ENCODE measurements around the gene CCNK.

CCNK gene

GRCh38 chr14:99481745-99482099 lies 513 bp downstream of the CCNK start:
- Histone ChIP-seq H3K27me3 (ENCODE audit: control insufficient read depth, insufficient read depth, low read length) (no peaks in the 10 kb centered on the region), H3K4me1 (ENCODE audit: control insufficient read depth, insufficient read depth, low read length) (peaks cover 3% of the 10 kb centered on the region), H3K9me3 (ENCODE audit: control insufficient read depth, insufficient read depth, low read length) (no peaks in the 10 kb centered on the region), H3K36me3 (ENCODE audit: control insufficient read depth, insufficient read depth, low read length) (no peaks in the 10 kb centered on the region), H3K4me3 (ENCODE audit: low read depth, low read length) (peak overlapping the region; percentile 99), H3K9ac (ENCODE audit: low read depth, low read length) (peak overlapping the region; percentile 87)

- no peaks in the 10 kb centered on the region for H3K36me3 ChIP-seq (ENCODE audit: control insufficient read depth, insufficient read depth, low read length)
- H3K9ac ChIP-seq (ENCODE audit: low read depth, low read length) = no peak overlapping the region
- no peaks in the 10 kb centered on the region for H3K27me3 ChIP-seq (ENCODE audit: control insufficient read depth, insufficient read depth, low read length)
- H3K4me1 ChIP-seq (ENCODE audit: control insufficient read depth, insufficient read depth, low read length) = peaks cover 2% of the 10 kb centered on the region
- H3K9me3 ChIP-seq (ENCODE audit: control insufficient read depth, insufficient read depth, low read length) = no peaks in the 10 kb centered on the region
- H3K4me3 ChIP-seq (ENCODE audit: low read depth, low read length) = no peak overlapping the region
Measured at GRCh38 chr14:99484106-99484505, 2.9 kb downstream of the CCNK start.

DNA sequence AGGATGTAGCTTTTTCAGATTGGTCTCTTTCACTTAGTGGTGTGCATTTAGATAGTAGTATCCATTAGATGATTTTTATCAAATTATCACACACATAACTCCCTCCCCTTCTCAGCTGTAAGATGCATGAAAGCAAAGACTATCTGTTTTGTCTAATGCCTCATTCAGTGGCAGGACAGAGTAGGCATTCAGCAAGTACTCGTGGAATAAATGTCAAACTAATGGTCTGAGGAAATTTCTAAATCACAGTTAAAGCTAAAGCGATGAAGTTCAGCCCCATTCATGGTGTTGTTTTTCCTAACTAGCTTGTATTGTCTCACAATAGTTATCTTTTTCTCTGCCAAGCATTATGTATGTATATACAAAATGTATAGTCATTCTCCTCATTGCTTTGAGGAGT lies 16.1 kb downstream of the CCNK start:
- H3K4me3 ChIP-seq (ENCODE audit: low read depth, low read length) = no peak overlapping the region
- peaks cover 2% of the 10 kb centered on the region for H3K4me1 ChIP-seq (ENCODE audit: control insufficient read depth, insufficient read depth, low read length)
- H3K27me3 ChIP-seq (ENCODE audit: control insufficient read depth, insufficient read depth, low read length) = no peaks in the 10 kb centered on the region
- H3K36me3 ChIP-seq (ENCODE audit: control insufficient read depth, insufficient read depth, low read length) = peaks cover 34% of the 10 kb centered on the region
- no peak overlapping the region for H3K9ac ChIP-seq (ENCODE audit: low read depth, low read length)
- no peaks in the 10 kb centered on the region for H3K9me3 ChIP-seq (ENCODE audit: control insufficient read depth, insufficient read depth, low read length)

DNA sequence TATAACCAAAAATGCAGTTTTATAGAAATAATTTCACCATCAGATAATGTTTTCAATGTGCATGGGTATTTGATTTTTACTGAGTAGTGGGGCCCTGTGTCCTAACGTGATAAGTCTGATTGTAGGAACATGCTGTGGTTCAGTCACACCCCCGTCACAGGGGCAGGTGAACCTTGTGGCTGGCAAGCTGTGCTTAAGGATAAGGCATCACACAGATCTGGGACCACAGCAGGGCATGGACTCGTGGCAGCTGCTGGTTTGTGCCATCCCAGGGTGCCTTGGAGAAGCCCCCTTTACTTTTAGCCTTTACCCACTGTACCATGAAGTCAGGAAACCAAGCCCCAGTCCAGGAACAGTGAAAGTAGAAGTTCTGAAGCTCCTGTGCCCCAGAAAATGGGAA lies 16.7 kb downstream of the CCNK start:
- H3K9ac ChIP-seq (ENCODE audit: low read depth, low read length) = no peak overlapping the region
- H3K4me3 ChIP-seq (ENCODE audit: low read depth, low read length) = no peak overlapping the region

DNA sequence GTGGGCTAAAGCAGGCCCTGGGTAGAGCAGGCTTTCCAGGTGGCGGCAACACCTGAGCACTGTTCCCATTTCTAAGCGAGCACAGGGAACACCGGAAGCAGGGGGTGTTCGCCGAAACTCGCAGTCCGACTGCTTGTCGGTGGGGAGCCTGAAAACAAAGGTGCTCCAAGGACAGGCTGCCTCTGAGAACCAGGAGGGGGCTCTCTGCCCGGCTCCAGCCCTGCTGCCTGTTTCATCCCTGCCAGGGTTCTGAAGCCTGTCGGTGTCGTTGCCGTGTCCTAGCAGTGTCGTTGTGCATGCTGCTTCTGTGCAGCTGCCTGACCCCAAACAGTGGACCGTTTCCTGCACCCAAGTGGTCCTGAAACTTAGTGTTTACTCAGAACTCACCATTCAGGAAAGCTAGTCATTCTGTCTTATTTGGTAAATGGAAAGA lies 21.8 kb downstream of the CCNK start:
- Histone ChIP-seq H3K4me1 (ENCODE audit: control insufficient read depth, insufficient read depth, low read length) (peaks cover 11% of the 10 kb centered on the region), H3K9ac (ENCODE audit: low read depth, low read length) (peak overlapping the region; percentile 70), H3K4me3 (ENCODE audit: low read depth, low read length) (peak overlapping the region; percentile 12), H3K36me3 (ENCODE audit: control insufficient read depth, insufficient read depth, low read length) (peaks cover 47% of the 10 kb centered on the region), H3K27me3 (ENCODE audit: control insufficient read depth, insufficient read depth, low read length) (no peaks in the 10 kb centered on the region), H3K9me3 (ENCODE audit: control insufficient read depth, insufficient read depth, low read length) (no peaks in the 10 kb centered on the region)

More for the DNA sequence above, 16.7 kb downstream of the CCNK start:
- Histone ChIP-seq H3K27me3 (ENCODE audit: control insufficient read depth, insufficient read depth, low read length) (no peaks in the 10 kb centered on the region), H3K4me1 (ENCODE audit: control insufficient read depth, insufficient read depth, low read length) (peaks cover 5% of the 10 kb centered on the region), H3K9me3 (ENCODE audit: control insufficient read depth, insufficient read depth, low read length) (no peaks in the 10 kb centered on the region), H3K36me3 (ENCODE audit: control insufficient read depth, insufficient read depth, low read length) (peaks cover 31% of the 10 kb centered on the region)

DNA sequence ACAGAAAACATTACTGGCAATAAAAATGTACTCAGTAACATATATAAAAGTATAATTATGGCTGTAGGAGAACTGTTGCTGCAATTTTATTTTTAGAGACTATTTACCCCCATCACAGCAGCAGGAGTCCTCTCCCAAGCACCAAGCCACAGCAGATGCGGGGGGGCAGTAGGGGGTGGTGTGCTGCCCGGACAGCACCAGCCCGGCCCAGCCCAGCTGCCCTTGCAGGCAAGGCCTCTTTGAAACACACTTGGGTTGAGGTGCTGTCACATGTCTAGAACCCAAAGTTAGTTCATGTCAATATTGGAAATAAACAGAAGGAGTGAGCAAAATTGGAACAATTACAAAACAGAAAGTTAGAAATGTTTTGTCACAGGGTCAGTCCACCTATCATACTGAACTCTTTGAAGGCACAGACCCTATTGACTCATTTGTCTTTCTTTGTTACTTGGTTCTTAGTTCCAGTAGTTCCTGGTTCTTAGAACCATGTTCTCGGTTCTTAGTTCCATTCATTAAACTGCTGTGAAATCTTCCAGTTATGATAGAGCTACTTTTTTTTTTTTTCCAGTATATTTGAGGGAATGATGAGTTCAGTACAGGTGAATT lies 22.7 kb downstream of the CCNK start:
- Histone ChIP-seq H3K9me3 (ENCODE audit: control insufficient read depth, insufficient read depth, low read length) (no peaks in the 10 kb centered on the region), H3K4me3 (ENCODE audit: low read depth, low read length) (no peak overlapping the region), H3K27me3 (ENCODE audit: control insufficient read depth, insufficient read depth, low read length) (no peaks in the 10 kb centered on the region), H3K4me1 (ENCODE audit: control insufficient read depth, insufficient read depth, low read length) (peaks cover 12% of the 10 kb centered on the region), H3K36me3 (ENCODE audit: control insufficient read depth, insufficient read depth, low read length) (peaks cover 55% of the 10 kb centered on the region), H3K9ac (ENCODE audit: low read depth, low read length) (no peak overlapping the region)

GRCh38 chr14:99505089-99505488 lies 23.9 kb downstream of the CCNK start:
- Histone ChIP-seq H3K4me1 (ENCODE audit: control insufficient read depth, insufficient read depth, low read length) (peaks cover 16% of the 10 kb centered on the region), H3K27me3 (ENCODE audit: control insufficient read depth, insufficient read depth, low read length) (no peaks in the 10 kb centered on the region), H3K9ac (ENCODE audit: low read depth, low read length) (no peak overlapping the region), H3K9me3 (ENCODE audit: control insufficient read depth, insufficient read depth, low read length) (no peaks in the 10 kb centered on the region), H3K36me3 (ENCODE audit: control insufficient read depth, insufficient read depth, low read length) (peaks cover 63% of the 10 kb centered on the region), H3K4me3 (ENCODE audit: low read depth, low read length) (no peak overlapping the region)

- peaks cover 16% of the 10 kb centered on the region for H3K4me1 ChIP-seq (ENCODE audit: control insufficient read depth, insufficient read depth, low read length)
- peaks cover 63% of the 10 kb centered on the region for H3K36me3 ChIP-seq (ENCODE audit: control insufficient read depth, insufficient read depth, low read length)
- no peak overlapping the region for H3K9ac ChIP-seq (ENCODE audit: low read depth, low read length)
- no peak overlapping the region for H3K4me3 ChIP-seq (ENCODE audit: low read depth, low read length)
- H3K9me3 ChIP-seq (ENCODE audit: control insufficient read depth, insufficient read depth, low read length) = no peaks in the 10 kb centered on the region
- no peaks in the 10 kb centered on the region for H3K27me3 ChIP-seq (ENCODE audit: control insufficient read depth, insufficient read depth, low read length)
Measured at GRCh38 chr14:99506276-99506675, 25.1 kb downstream of the CCNK start.

- H3K4me3 ChIP-seq (ENCODE audit: low read depth, low read length) = no peak overlapping the region
- no peaks in the 10 kb centered on the region for H3K9me3 ChIP-seq (ENCODE audit: control insufficient read depth, insufficient read depth, low read length)
- no peak overlapping the region for H3K9ac ChIP-seq (ENCODE audit: low read depth, low read length)
- peaks cover 11% of the 10 kb centered on the region for H3K4me1 ChIP-seq (ENCODE audit: control insufficient read depth, insufficient read depth, low read length)
- H3K27me3 ChIP-seq (ENCODE audit: control insufficient read depth, insufficient read depth, low read length) = no peaks in the 10 kb centered on the region
- peaks cover 64% of the 10 kb centered on the region for H3K36me3 ChIP-seq (ENCODE audit: control insufficient read depth, insufficient read depth, low read length)
Measured at GRCh38 chr14:99507860-99508640, 26.8 kb downstream of the CCNK start.

GRCh38 chr14:99508896-99509629 lies 27.9 kb downstream of the CCNK start:
- Histone ChIP-seq H3K4me3 (ENCODE audit: low read depth, low read length) (no peak overlapping the region), H3K36me3 (ENCODE audit: control insufficient read depth, insufficient read depth, low read length) (peaks cover 65% of the 10 kb centered on the region), H3K9ac (ENCODE audit: low read depth, low read length) (peak overlapping the region; percentile 8), H3K27me3 (ENCODE audit: control insufficient read depth, insufficient read depth, low read length) (no peaks in the 10 kb centered on the region), H3K4me1 (ENCODE audit: control insufficient read depth, insufficient read depth, low read length) (peaks cover 5% of the 10 kb centered on the region), H3K9me3 (ENCODE audit: control insufficient read depth, insufficient read depth, low read length) (no peaks in the 10 kb centered on the region)

- Histone ChIP-seq H3K36me3 (ENCODE audit: control insufficient read depth, insufficient read depth, low read length) (peaks cover 63% of the 10 kb centered on the region), H3K4me1 (ENCODE audit: control insufficient read depth, insufficient read depth, low read length) (peaks cover 5% of the 10 kb centered on the region), H3K27me3 (ENCODE audit: control insufficient read depth, insufficient read depth, low read length) (no peaks in the 10 kb centered on the region), H3K9me3 (ENCODE audit: control insufficient read depth, insufficient read depth, low read length) (no peaks in the 10 kb centered on the region), H3K9ac (ENCODE audit: low read depth, low read length) (no peak overlapping the region), H3K4me3 (ENCODE audit: low read depth, low read length) (no peak overlapping the region)
Measured at GRCh38 chr14:99509871-99510555, 28.8 kb downstream of the CCNK start.
